SH-SY5Y (cell line): ENCODE data around the gene CACNG6.

Experiments used
- GATA2 ChIP-seq: IDR thresholded peaks from 2 replicates; pipeline ENCODE4 v1.6.1; 2011; ENCODE audit warnings: mild to moderate bottlenecking, low read depth, low read length
- GATA3 ChIP-seq: IDR thresholded peaks from 2 replicates; pipeline ENCODE4 v1.6.1; 2011; ENCODE audit warnings: low read depth, mild to moderate bottlenecking, low read length, moderate library complexity

CACNG6 gene

GRCh38 chr19:53981376-53981951 lies 10.0 kb upstream of the CACNG6 start:
- no peak for TF ChIP-seq GATA3
- TF ChIP-seq GATA2, result no peak

GRCh38 chr19:53982001-53982451 lies 9.4 kb upstream of the CACNG6 start:
- no peak for TF ChIP-seq GATA3
- TF ChIP-seq GATA2, result no peak

GRCh38 chr19:53982611-53983010 lies 8.8 kb upstream of the CACNG6 start:
- no peak for TF ChIP-seq GATA2
- TF ChIP-seq GATA3, result no peak

GRCh38 chr19:53983457-53984289 lies 7.8 kb upstream of the CACNG6 start:
- no peak for TF ChIP-seq GATA3
- TF ChIP-seq GATA2, result no peak

GRCh38 chr19:53985863-53986262 lies 5.6 kb upstream of the CACNG6 start:
- TF ChIP-seq GATA3 (no peak), GATA2 (no peak)

GRCh38 chr19:53988981-53989380 lies 2.5 kb upstream of the CACNG6 start:
- TF ChIP-seq GATA2, result no peak
- TF ChIP-seq GATA3, result no peak

GRCh38 chr19:53989600-53990533 lies 1.6 kb upstream of the CACNG6 start:
- TF ChIP-seq GATA3, result no peak
- TF ChIP-seq GATA2, result no peak

- TF ChIP-seq GATA3 (no peak), GATA2 (no peak)
These were observed 774 bp downstream of the CACNG6 start for GRCh38 chr19:53992211-53992610.

- no peak for TF ChIP-seq GATA2
- TF ChIP-seq GATA3, result no peak
These were observed 1.4 kb downstream of the CACNG6 start for GRCh38 chr19:53992815-53993214.

GRCh38 chr19:53993448-53993847 lies 2.0 kb downstream of the CACNG6 start:
- no peak for TF ChIP-seq GATA2
- TF ChIP-seq GATA3, result no peak

GRCh38 chr19:53994811-53995210 lies 3.4 kb downstream of the CACNG6 start:
- TF ChIP-seq GATA2, result no peak
- TF ChIP-seq GATA3, result no peak

GRCh38 chr19:53998223-53998622 lies 6.8 kb downstream of the CACNG6 start:
- TF ChIP-seq GATA2, result no peak
- TF ChIP-seq GATA3, result no peak

GRCh38 chr19:53999694-54000093 lies 8.3 kb downstream of the CACNG6 start:
- TF ChIP-seq GATA2 (no peak), GATA3 (no peak)

GRCh38 chr19:54001496-54001895 lies 10.1 kb downstream of the CACNG6 start:
- no peak for TF ChIP-seq GATA2
- no peak for TF ChIP-seq GATA3
